ENCODE results near the gene MICU1. TPM values are rescaled to one million over a fixed set of nuclear protein-coding genes. Genes with fewer than 3 reads are reported as not detected.

The MICU1 gene
- total RNA-seq, 3 donors from 2014 or later, result 27.2 to 44.3 (median 33.9) TPM

DNA sequence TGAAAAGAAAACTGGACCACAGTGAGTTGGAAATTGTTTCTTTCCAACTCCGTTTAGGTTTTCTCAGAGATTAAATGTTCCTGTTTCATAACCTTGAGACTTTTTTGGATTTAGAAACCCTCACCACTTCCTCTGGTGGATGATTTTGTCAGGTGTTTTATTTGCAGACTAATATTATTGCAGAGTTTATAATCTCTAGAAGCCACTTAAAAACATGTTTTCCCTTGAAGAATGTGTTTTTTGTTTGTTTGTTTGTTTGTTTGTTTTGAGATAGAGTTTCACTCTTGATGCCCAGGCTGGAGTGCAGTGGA lies 520 bp upstream of the MICU1 start:
- no peaks in the 10 kb centered on the region for H3K27me3 ChIP-seq
- H3K36me3 ChIP-seq, result no peaks in the 10 kb centered on the region
- no peaks in the 10 kb centered on the region for H3K9me3 ChIP-seq
- no peak for DNase-seq (ENCODE audit: low spot score in 2 of 2)
- H3K27ac ChIP-seq, result peak overlapping the region; percentile 92 to 93
- peaks cover 3 to 10% of the 10 kb centered on the region in 2 donors for H3K4me1 ChIP-seq
- peak overlapping the region; percentile 75 to 94 (median 83) for H3K4me3 ChIP-seq
- intact Hi-C loops (cut with DNase I; ENCODE audit: low total_unique reads), result no loop called here
- TF ChIP-seq POLR2AphosphoS5 (IDR thresholded peaks at IDR 0.05) (no peak), POLR2A (IDR thresholded peaks at IDR 0.05) (no peak)
- TF ChIP-seq, protein P1, sequence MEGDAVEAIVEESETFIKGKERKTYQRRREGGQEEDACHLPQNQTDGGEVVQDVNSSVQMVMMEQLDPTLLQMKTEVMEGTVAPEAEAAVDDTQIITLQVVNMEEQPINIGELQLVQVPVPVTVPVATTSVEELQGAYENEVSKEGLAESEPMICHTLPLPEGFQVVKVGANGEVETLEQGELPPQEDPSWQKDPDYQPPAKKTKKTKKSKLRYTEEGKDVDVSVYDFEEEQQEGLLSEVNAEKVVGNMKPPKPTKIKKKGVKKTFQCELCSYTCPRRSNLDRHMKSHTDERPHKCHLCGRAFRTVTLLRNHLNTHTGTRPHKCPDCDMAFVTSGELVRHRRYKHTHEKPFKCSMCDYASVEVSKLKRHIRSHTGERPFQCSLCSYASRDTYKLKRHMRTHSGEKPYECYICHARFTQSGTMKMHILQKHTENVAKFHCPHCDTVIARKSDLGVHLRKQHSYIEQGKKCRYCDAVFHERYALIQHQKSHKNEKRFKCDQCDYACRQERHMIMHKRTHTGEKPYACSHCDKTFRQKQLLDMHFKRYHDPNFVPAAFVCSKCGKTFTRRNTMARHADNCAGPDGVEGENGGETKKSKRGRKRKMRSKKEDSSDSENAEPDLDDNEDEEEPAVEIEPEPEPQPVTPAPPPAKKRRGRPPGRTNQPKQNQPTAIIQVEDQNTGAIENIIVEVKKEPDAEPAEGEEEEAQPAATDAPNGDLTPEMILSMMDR (IDR thresholded peaks at IDR 0.05), result no peak

GRCh38 chr10:72625276-72625607 lies 637 bp downstream of the MICU1 start:
- no peaks in the 10 kb centered on the region for H3K9me3 ChIP-seq
- H3K27me3 ChIP-seq, result no peaks in the 10 kb centered on the region
- intact Hi-C loops (cut with DNase I; ENCODE audit: low total_unique reads), result no loop called here
- TF ChIP-seq POLR2AphosphoS5 (IDR thresholded peaks at IDR 0.05) (no peak), POLR2A (IDR thresholded peaks at IDR 0.05) (no peak)
- TF ChIP-seq, protein P1 (IDR thresholded peaks at IDR 0.05), result no peak
- peaks cover 3 to 10% of the 10 kb centered on the region in 2 donors for H3K4me1 ChIP-seq
- H3K27ac ChIP-seq, result peak overlapping the region; percentile 92 to 93
- H3K4me3 ChIP-seq, result peak overlapping the region; percentile 75 to 94 (median 83)
- no peak for DNase-seq (ENCODE audit: low spot score in 2 of 2)
- no peaks in the 10 kb centered on the region for H3K36me3 ChIP-seq

- intact Hi-C loops (cut with DNase I; ENCODE audit: low total_unique reads), result no loop called here
- TF ChIP-seq POLR2AphosphoS5 (IDR thresholded peaks at IDR 0.05) (no peak), POLR2A (IDR thresholded peaks at IDR 0.05) (no peak)
- TF ChIP-seq, protein P1 (IDR thresholded peaks at IDR 0.05), result no peak
- H3K4me1 ChIP-seq, result peaks cover 3 to 10% of the 10 kb centered on the region in 2 donors
These were observed 3.6 kb downstream of the MICU1 start for GRCh38 chr10:72622271-72622670.

GRCh38 chr10:72616716-72617115 lies 9.2 kb downstream of the MICU1 start:
- intact Hi-C loops (cut with DNase I; ENCODE audit: low total_unique reads), result loop anchor here (5.0 kb wide), 1 partner anchor 206 kb away; no protein-coding TSS in a partner anchor
- H3K4me3 ChIP-seq, result no peak overlapping the region
- no peaks in the 10 kb centered on the region for H3K36me3 ChIP-seq
- H3K27ac ChIP-seq, result no peak overlapping the region
- no peaks in the 10 kb centered on the region for H3K9me3 ChIP-seq
- TF ChIP-seq POLR2A (IDR thresholded peaks at IDR 0.05) (no peak), POLR2AphosphoS5 (IDR thresholded peaks at IDR 0.05) (no peak)
- TF ChIP-seq, protein P1 (IDR thresholded peaks at IDR 0.05), result no peak
- no peaks in the 10 kb centered on the region for H3K4me1 ChIP-seq
- no peaks in the 10 kb centered on the region for H3K27me3 ChIP-seq
- DNase-seq (ENCODE audit: low spot score in 2 of 2), result no peak

More at GRCh38 chr10:72622271-72622670, 3.6 kb downstream of the MICU1 start:
- Histone ChIP-seq H3K4me3 (no peak overlapping the region), H3K9me3 (no peaks in the 10 kb centered on the region), H3K27me3 (no peaks in the 10 kb centered on the region), H3K27ac (no peak overlapping the region), H3K36me3 (no peaks in the 10 kb centered on the region)
- no peak for DNase-seq (ENCODE audit: low spot score in 2 of 2)

GRCh38 chr10:72615970-72616369 lies 9.9 kb downstream of the MICU1 start:
- Histone ChIP-seq H3K9me3 (no peaks in the 10 kb centered on the region), H3K27ac (no peak overlapping the region), H3K36me3 (no peaks in the 10 kb centered on the region), H3K27me3 (no peaks in the 10 kb centered on the region), H3K4me1 (no peaks in the 10 kb centered on the region), H3K4me3 (no peak overlapping the region)
- TF ChIP-seq POLR2AphosphoS5 (IDR thresholded peaks at IDR 0.05), result no peak
- TF ChIP-seq POLR2A (IDR thresholded peaks at IDR 0.05), result no peak
- TF ChIP-seq, protein P1 (IDR thresholded peaks at IDR 0.05), result no peak
- DNase-seq (ENCODE audit: low spot score in 2 of 2), result no peak
- intact Hi-C loops (cut with DNase I; ENCODE audit: low total_unique reads), result loop anchor here (5.0 kb wide), 1 partner anchor 206 kb away; no protein-coding TSS in a partner anchor
